Prostate gland (tissue), 2 donors: ENCODE measurements around the gene TMEM181. TPM values are rescaled to one million over a fixed set of nuclear protein-coding genes. Genes with fewer than 3 reads are reported as not detected.
"Not testable (repeated sequence)": the region's sequence is repeated elsewhere in the genome, so short reads cannot be mapped to it uniquely, and the experiment has no call there.

Source experiments
- DNase-seq: peaks from one replicate; pipeline ENCODE4 v3.0.0-alpha.2; 2019; ENCODE audit warnings: low spot score
- H3K27ac ChIP-seq, 2 donors: fragments of 200-600 bp; sonication (generic); 2 replicates each; pipeline ENCODE4 v1.5.1; 2017 to 2019
- H3K27me3 ChIP-seq: fragments of 200-600 bp; sonication (generic); replicated peaks from 2 replicates; pipeline ENCODE4 v1.5.1; 2019; ENCODE audit not compliant: insufficient read depth
- H3K36me3 ChIP-seq, 2 donors: fragments of 200-600 bp; sonication (generic); 1 replicate in 1 of 2; 2 replicates in 1 of 2; pipeline versions ENCODE4 v1.5.1 to v1.8.1; 2017 to 2019
- H3K4me1 ChIP-seq: fragments of 200-600 bp; sonication (generic); replicated peaks from 2 replicates; pipeline ENCODE4 v1.5.1; 2019
- H3K4me3 ChIP-seq, 2 donors: fragments of 200-600 bp; sonication (generic); 2 replicates each; pipeline ENCODE4 v1.5.1; 2017 to 2019
- H3K9me3 ChIP-seq: fragments of 200-600 bp; sonication (generic); 2 replicates; pipeline ENCODE4 v1.5.1; 2017
- POLR2A ChIP-seq: fragments of 450-650 bp; IDR thresholded peaks from one replicate; pipeline ENCODE4 v1.6.1; 2016; ENCODE audit warnings: antibody characterized with exemption, mild to moderate bottlenecking
- POLR2AphosphoS5 ChIP-seq: sonication (generic); formaldehyde crosslinking; IDR thresholded peaks from one replicate; pipeline ENCODE4 v1.6.1; 2017; ENCODE audit warnings: antibody characterized with exemption
- WGBS: methylation state at CpG from one replicate; pipeline ENCODE4 v1.1.5; 2018; 5-methylcytosine and 5-hydroxymethylcytosine counted together
- intact Hi-C: fragments of 100-400 bp; cut with DNase I; formaldehyde crosslinking; loops from one replicate; pipeline ENCODE4 v1.14.2; 2022
- total RNA-seq, 2 donors: library from RNA; depleted of rRNA; stranded (reverse); fragments of >200 nt; gene quantifications; one replicate each; pipeline ENCODE4 v1.1.0, GENCODE V29; 2016
- TF ChIP-seq, protein P1 (sequence below), 4 experiments: fragments of 200-600 bp in 2 of 4; fragments of 450-650 bp in 2 of 4; sonication (generic) in 2 of 4; IDR thresholded peaks; 1 replicate in 3 of 4; 2 replicates in 1 of 4; pipeline ENCODE4 v1.5.1; 2016 to 2019; ENCODE audit warnings: antibody characterized with exemption in 4 of 4, mild to moderate bottlenecking in 2 of 4, moderate library complexity in 2 of 4

The TMEM181 gene
- total RNA-seq, 2 donors from 2014 or later: 26.0 to 67.9 TPM

DNA sequence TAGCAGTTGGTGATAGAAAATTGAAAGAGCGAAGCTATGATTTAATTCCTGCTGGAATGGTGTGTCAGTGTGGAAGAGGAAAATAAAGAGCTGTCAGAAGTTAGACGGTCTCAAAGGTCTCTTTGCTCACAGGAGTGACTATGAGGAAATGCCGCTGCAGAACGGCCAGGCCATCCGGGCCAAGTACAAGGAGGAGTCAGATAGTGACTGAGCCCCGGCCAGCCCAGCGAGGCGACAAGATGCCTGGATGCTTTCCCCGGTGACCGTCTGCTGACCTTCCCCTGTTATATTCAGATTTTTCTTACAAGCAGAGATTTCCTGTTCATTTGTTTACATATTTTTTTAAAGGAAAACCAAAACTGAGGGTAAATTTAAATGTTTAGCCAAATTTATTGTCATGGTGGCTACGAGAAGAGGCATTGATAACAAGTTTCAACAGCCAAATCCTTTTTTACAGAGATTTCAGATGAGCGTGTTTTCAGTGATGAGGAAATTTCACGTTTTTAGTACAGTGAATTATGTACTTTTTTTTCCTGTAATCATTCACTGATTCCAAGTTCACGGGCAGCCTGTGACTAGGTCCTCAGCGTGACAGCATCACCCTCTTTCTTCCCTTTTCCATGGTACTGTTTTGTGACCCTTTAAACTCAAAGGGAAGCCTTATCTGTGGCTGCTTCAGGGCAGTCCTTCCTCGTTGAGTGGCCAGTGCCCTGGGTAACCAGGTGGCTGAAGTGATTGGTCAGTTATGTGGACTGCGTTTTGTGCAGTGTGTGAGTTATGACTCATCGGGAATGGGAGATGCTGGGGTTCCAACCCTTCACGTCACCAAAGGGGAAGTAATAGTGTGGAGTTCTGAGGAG lies 72.0 kb downstream of the TMEM181 start:
- H3K9me3 ChIP-seq: no peaks in the 10 kb centered on the region
- H3K36me3 ChIP-seq: no peaks in the 10 kb centered on the region
- H3K4me3 ChIP-seq: no peak overlapping the region
- TF ChIP-seq POLR2A: peak; percentile 26
- peak; percentile 2 for TF ChIP-seq POLR2AphosphoS5
- TF ChIP-seq, protein P1, sequence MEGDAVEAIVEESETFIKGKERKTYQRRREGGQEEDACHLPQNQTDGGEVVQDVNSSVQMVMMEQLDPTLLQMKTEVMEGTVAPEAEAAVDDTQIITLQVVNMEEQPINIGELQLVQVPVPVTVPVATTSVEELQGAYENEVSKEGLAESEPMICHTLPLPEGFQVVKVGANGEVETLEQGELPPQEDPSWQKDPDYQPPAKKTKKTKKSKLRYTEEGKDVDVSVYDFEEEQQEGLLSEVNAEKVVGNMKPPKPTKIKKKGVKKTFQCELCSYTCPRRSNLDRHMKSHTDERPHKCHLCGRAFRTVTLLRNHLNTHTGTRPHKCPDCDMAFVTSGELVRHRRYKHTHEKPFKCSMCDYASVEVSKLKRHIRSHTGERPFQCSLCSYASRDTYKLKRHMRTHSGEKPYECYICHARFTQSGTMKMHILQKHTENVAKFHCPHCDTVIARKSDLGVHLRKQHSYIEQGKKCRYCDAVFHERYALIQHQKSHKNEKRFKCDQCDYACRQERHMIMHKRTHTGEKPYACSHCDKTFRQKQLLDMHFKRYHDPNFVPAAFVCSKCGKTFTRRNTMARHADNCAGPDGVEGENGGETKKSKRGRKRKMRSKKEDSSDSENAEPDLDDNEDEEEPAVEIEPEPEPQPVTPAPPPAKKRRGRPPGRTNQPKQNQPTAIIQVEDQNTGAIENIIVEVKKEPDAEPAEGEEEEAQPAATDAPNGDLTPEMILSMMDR (IDR thresholded peaks at IDR 0.05): no peak
- WGBS: 30% methylated on average over 19 of the region's 19 CpGs
- no peaks in the 10 kb centered on the region for H3K4me1 ChIP-seq
- intact Hi-C loops: no loop called here
- H3K27me3 ChIP-seq: no peaks in the 10 kb centered on the region
- H3K27ac ChIP-seq: peak overlapping the region; percentile 60 to 68
- no peak for DNase-seq

DNA sequence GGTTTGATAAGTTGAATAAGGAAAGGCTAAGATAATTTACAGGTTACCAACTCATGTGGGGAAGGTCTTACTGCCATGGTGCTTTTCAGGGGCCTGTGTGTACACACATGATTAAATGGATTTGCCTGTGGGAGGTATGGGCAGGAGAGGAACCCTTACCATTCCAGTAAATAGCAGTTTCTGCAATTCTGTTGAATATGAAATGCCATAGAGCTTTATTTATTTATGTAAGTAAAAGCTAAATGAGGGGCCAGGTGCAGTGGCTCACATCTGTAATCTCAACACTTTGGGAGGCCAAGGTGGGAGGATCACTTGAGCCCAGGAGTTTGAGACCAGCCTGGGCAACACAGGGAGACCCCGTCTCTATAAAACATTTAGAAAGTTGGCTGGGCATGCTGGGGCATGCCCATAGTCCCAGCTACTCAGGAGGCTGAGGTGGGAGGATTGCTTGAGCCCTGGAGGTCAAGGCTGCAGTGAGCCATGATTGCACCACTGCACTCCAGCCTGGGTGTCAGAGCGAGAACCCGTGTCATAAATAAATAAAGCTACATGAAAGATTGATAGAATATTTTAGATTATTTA lies 72.7 kb downstream of the TMEM181 start:
- H3K9me3 ChIP-seq, H3K36me3 ChIP-seq, intact Hi-C loops, DNase-seq, H3K4me3 ChIP-seq, H3K27me3 ChIP-seq, H3K4me1 ChIP-seq: not testable (repeated sequence)
- 82% methylated on average over 3 of the region's 3 CpGs for WGBS
- peak overlapping the region; percentile 60 to 68 for H3K27ac ChIP-seq

DNA sequence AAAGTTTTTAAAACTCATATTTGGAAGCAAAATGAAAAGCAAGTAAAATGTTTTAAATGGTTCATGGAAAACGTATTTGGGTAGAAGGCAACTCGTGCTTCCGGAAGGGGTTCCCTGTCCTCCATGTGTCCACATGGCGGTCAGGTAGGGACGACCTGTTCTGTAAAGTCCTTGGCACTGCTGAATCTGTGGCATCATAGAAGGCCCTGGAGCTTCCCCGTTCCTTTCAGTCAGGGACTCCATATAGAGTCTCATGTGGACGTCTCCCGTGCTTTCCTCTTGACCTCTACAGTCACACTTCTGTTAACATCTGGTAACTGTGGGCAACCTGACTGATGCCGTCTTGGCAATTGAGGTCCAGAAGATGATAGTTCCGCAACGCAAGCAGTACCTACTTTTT lies 73.2 kb downstream of the TMEM181 start:
- Histone ChIP-seq H3K27ac (no peak overlapping the region), H3K36me3 (no peaks in the 10 kb centered on the region), H3K4me3 (no peak overlapping the region), H3K27me3 (no peaks in the 10 kb centered on the region), H3K9me3 (no peaks in the 10 kb centered on the region), H3K4me1 (no peaks in the 10 kb centered on the region)
- 93% methylated on average over 11 of the region's 11 CpGs for WGBS
- intact Hi-C loops: no loop called here
- TF ChIP-seq, protein P1 (IDR thresholded peaks at IDR 0.05): no peak
- TF ChIP-seq POLR2AphosphoS5: no peak
- TF ChIP-seq POLR2A: no peak
- no peak for DNase-seq

DNA sequence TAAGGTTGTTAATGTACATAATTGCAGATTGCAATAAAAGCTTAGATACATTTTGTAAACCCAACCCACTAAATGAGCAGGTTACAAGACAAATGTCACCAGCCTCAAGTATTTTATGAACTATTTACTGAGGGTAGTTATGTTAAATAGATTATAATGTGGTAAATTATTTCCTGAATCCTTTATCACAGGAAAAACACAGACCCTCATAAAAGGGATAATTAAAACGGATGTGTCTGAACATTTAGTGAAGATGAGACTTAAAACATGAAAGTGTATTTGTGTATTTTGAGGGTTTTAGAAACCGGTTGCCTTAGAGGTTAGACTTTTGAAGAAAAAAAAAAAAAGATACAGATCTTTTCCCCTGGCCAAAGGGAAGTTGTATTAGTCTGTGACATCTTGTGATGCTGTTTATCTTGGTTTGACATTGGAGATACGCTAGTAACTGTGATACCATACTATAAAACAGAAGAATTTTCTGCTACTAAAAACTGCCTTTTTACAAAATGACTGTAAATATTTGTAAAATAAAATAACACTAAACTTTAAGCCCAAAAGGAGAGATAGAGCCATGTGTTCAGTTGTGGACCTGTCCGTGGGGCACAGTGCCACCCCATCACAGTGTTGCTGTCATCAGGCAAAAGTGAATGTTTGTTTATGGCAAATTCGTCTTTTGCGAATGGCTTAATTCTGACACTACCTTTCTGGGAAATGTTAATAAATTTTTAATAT lies 75.0 kb downstream of the TMEM181 start:
- Histone ChIP-seq H3K4me3 (no peak overlapping the region), H3K27me3 (no peaks in the 10 kb centered on the region), H3K4me1 (no peaks in the 10 kb centered on the region), H3K9me3 (no peaks in the 10 kb centered on the region), H3K36me3 (no peaks in the 10 kb centered on the region), H3K27ac (no peak overlapping the region)
- intact Hi-C loops: no loop called here
- TF ChIP-seq, protein P1 (IDR thresholded peaks at IDR 0.05): no peak
- TF ChIP-seq POLR2AphosphoS5: no peak
- TF ChIP-seq POLR2A: no peak
- 54% methylated on average over 6 of the region's 6 CpGs for WGBS
- no peak for DNase-seq

DNA sequence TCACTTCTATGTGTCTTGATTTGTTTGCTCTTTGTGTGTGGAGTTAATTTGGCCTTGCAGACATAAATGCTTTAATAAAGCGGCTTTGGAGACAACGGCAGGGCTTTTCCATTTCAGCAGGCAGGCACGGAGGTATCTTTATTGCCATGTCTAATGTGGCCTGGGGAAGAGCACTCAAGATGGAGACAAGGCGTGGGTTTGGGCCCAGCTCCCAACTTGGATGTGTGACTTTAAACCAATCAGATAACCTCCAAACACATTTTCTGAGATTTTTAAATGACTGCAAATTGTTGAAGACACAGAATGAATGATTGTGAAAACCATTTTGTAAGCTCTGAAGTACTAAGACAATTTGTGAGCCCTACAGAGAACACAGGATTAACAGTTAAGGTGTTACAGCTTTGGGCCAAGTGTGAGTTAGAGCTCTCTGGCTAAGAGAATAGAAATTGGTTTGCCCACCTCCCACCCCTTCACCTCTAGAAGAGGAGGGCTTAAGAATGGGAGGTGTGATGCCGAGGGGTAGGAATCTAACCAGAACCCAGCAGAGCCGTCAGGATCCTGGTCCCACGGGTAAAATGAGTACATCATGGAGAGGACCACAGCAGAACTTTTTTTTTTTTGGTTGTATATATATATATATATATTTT lies 75.7 kb downstream of the TMEM181 start:
- Histone ChIP-seq H3K9me3 (no peaks in the 10 kb centered on the region), H3K4me1 (no peaks in the 10 kb centered on the region), H3K4me3 (no peak overlapping the region), H3K27ac (no peak overlapping the region), H3K36me3 (no peaks in the 10 kb centered on the region), H3K27me3 (no peaks in the 10 kb centered on the region)
- intact Hi-C loops: no loop called here
- DNase-seq: no peak
- TF ChIP-seq POLR2AphosphoS5 (no peak), POLR2A (no peak)
- TF ChIP-seq, protein P1 (IDR thresholded peaks at IDR 0.05): no peak
- WGBS: 77% methylated on average over 7 of the region's 7 CpGs
